HepG2 (cell line): ENCODE results near the gene RAD18. TPM values are rescaled to one million over a fixed set of nuclear protein-coding genes. Genes with fewer than 3 reads are reported as not detected.

Experiments used
- ATAC-seq: fragments of 200-7000 bp; cut with Tn5 transposase; 3 replicates; pipeline ENCODE4 v1.9.1; 2020; ENCODE audit warnings: mild to moderate bottlenecking, moderate library complexity
- BruUV-seq: library from RNA; stranded (reverse); fragments of 400-500 nt; replicated peaks from 2 replicates; lab custom pipeline; 2021; lab: Mats Ljungman, UMichigan
- CTCF ChIA-PET: fragments of 300-600 bp; formaldehyde crosslinking; extraction: SDS; loops from one replicate; lab custom pipeline; 2021; ENCODE audit warnings: low total read pairs, inconsistent platforms, low intra/inter-chr PET ratio; lab: Yijun Ruan, JAX
- POLR2A ChIA-PET: fragments of 350-600 bp; sonication (Branson Sonifier 250); formaldehyde crosslinking; loops from one replicate; lab custom pipeline; 2020; ENCODE audit warnings: antibody characterized with exemption, inconsistent platforms; lab: Yijun Ruan, JAX
- DNase-seq: peaks from one replicate; pipeline ENCODE4 v3.0.0-alpha.2; 2015; ENCODE audit warnings: low spot score
- FAIRE-seq: peaks from 3 replicates; lab custom pipeline; 2011; peaks lifted over from hg19 to GRCh38; lab: Jason Lieb, UNC
- H2AFZ ChIP-seq: one replicate; pipeline ENCODE4 v1.6.1; 2011; ENCODE audit warnings: low read length, inconsistent platforms
- H3K27ac ChIP-seq: fragments of 300-600 bp; 3 replicates; pipeline ENCODE4 v1.8.0; 2011; ENCODE audit warnings: mixed run types, mild to moderate bottlenecking, mixed read lengths, low read length, inconsistent platforms; ENCODE audit not compliant: insufficient read depth; ENCODE audit errors: extremely low read length
- H3K27me3 ChIP-seq, 2 experiments: fragments of 200-600 bp in 1 of 2; 2 replicates in 1 of 2; 3 replicates in 1 of 2; pipeline versions ENCODE4 v1.6.0 to v1.8.0; 2011; ENCODE audit warnings: low read length in 2 of 2, mild to moderate bottlenecking in 2 of 2, moderate library complexity in 2 of 2, inconsistent platforms in 1 of 2; ENCODE audit not compliant: insufficient read depth in 2 of 2, control insufficient read depth in 1 of 2
- H3K36me3 ChIP-seq, 2 experiments: fragments of 200-600 bp in 1 of 2; replicated peaks in 1 of 2; 2 replicates in 1 of 2; 3 replicates in 1 of 2; pipeline versions ENCODE4 v1.5.1 to v1.8.0; 2011; ENCODE audit warnings: low read length in 2 of 2, inconsistent platforms in 1 of 2; ENCODE audit not compliant: insufficient read depth in 2 of 2, control insufficient read depth in 1 of 2
- H3K4me1 ChIP-seq: 2 replicates; pipeline ENCODE4 v1.5.1; 2012; ENCODE audit warnings: low read length, inconsistent platforms; ENCODE audit not compliant: insufficient read depth
- H3K4me2 ChIP-seq: 2 replicates; pipeline ENCODE4 v1.6.0; 2011; ENCODE audit warnings: low read depth, low read length, inconsistent platforms
- H3K4me3 ChIP-seq, 3 experiments: fragments of 200-600 bp in 1 of 3; sonication (generic), shearing (Covaris generic) in 1 of 3; replicated peaks in 1 of 3; 2 replicates each; pipeline ENCODE4 v1.5.1; 2011 to 2016; ENCODE audit warnings: low read length in 3 of 3, inconsistent platforms in 2 of 3, low read depth in 2 of 3, mild to moderate bottlenecking in 2 of 3, control low read depth in 1 of 3, mixed read lengths in 1 of 3; ENCODE audit not compliant: insufficient read depth in 1 of 3
- H3K79me2 ChIP-seq: one replicate; pipeline ENCODE4 v1.6.1; 2011; ENCODE audit warnings: low read length, inconsistent platforms; ENCODE audit not compliant: insufficient read depth
- H3K9ac ChIP-seq: 2 replicates; pipeline ENCODE4 v1.6.0; 2011; ENCODE audit warnings: mild to moderate bottlenecking, low read depth, low read length, inconsistent platforms; ENCODE audit not compliant: insufficient read depth
- H3K9me3 ChIP-seq: 2 replicates; pipeline ENCODE4 v1.5.1; 2012; ENCODE audit warnings: mild to moderate bottlenecking, low read length
- H4K20me1 ChIP-seq: 2 replicates; pipeline ENCODE4 v1.6.0; 2011; ENCODE audit warnings: inconsistent platforms, mild to moderate bottlenecking, low read length, moderate library complexity; ENCODE audit not compliant: insufficient read depth
- HNF4G ChIP-seq, 2 experiments: sonication (generic) in 1 of 2; formaldehyde crosslinking in 1 of 2; IDR thresholded peaks; 2 replicates each; pipeline versions ENCODE4 v1.4.0 to v1.6.1; 2011 to 2020; ENCODE audit warnings: borderline replicate concordance in 2 of 2, low read depth in 2 of 2, mild to moderate bottlenecking in 2 of 2, low read length in 1 of 2, missing genetic modification reagents in 1 of 2, moderate library complexity in 1 of 2
- NFYB ChIP-seq: sonication (generic); formaldehyde crosslinking; IDR thresholded peaks from 2 replicates; pipeline ENCODE4 v1.4.0; 2020; ENCODE audit warnings: missing genetic modification reagents
- THYN1 ChIP-seq: sonication (generic); formaldehyde crosslinking; IDR thresholded peaks from 2 replicates; pipeline ENCODE4 v1.8.1; 2023; ENCODE audit warnings: low read depth, mild to moderate bottlenecking, moderate library complexity, missing genetic modification reagents, borderline replicate concordance
- ZBTB7B ChIP-seq: sonication (generic); formaldehyde crosslinking; IDR thresholded peaks from 2 replicates; pipeline ENCODE4 v1.4.0; 2020; ENCODE audit warnings: missing genetic modification reagents
- ZNF775 ChIP-seq: sonication (generic); formaldehyde crosslinking; IDR thresholded peaks from 2 replicates; pipeline ENCODE4 v1.4.0; 2020; ENCODE audit warnings: missing genetic modification reagents, mild to moderate bottlenecking, moderate library complexity, borderline replicate concordance
- WGBS: methylation state at CpG from one replicate; pipeline ENCODE4 v1.1.6; 2017; ENCODE audit warnings: low lambda C conversion rate; 5-methylcytosine and 5-hydroxymethylcytosine counted together
- in situ Hi-C: cut with HindIII; loops from 2 replicates; pipeline ENCODE4 v1.10.0; 2017; ENCODE audit warnings: low pct_unique_long_range_greater_than_20kb; ENCODE audit not compliant: extremely low pct_ligation_motif_present
- intact Hi-C: fragments of 100-400 bp; cut with micrococcal nuclease; formaldehyde crosslinking; loops from one replicate; pipeline ENCODE4 v1.10.0; 2022; ENCODE audit not compliant: unreplicated experiment
- polyA plus RNA-seq, 8 experiments: library from polyadenylated mRNA; depleted of rRNA in 3 of 8; stranded (reverse) in 7 of 8; unstranded in 1 of 8; fragments of >200 nt; fragmentation: Illumina TruSeq in 4 of 8; extraction: Trizol in 4 of 8; gene quantifications; 2 replicates each; pipeline versions ENCODE4 v1.2.1 to v1.2.3, GENCODE V29; 2011 to 2016; ENCODE audit warnings: low read depth in 4 of 8, missing spikeins in 1 of 8, mixed read lengths in 1 of 8; ENCODE audit not compliant: insufficient read depth in 1 of 8
- total RNA-seq, 5 experiments: library from RNA; depleted of rRNA; stranded (reverse); fragments of >200 nt; fragmentation: Illumina TruSeq; extraction: Trizol; gene quantifications; 2 replicates each; pipeline ENCODE4 v1.2.3, GENCODE V29; 2016; ENCODE audit warnings: low read depth in 1 of 5
- TF ChIP-seq, protein P1 (sequence below): sonication (generic); formaldehyde crosslinking; IDR thresholded peaks from 2 replicates; pipeline ENCODE4 v1.5.1; 2020; ENCODE audit warnings: missing genetic modification reagents, mild to moderate bottlenecking, borderline replicate concordance
- TF ChIP-seq, protein P2 (sequence below): IDR thresholded peaks from 2 replicates; pipeline ENCODE4 v1.6.1; 2018; ENCODE audit warnings: missing genetic modification reagents, mild to moderate bottlenecking, missing compliant biosample characterization
- TF ChIP-seq, protein P3 (sequence below): IDR thresholded peaks from 2 replicates; pipeline ENCODE4 v1.6.1; 2016; ENCODE audit warnings: low read depth, missing genetic modification reagents, missing compliant biosample characterization

Gene RAD18
- total and polyA plus RNA-seq, 2 of the 13 experiments (the other 11 are each of a cell fraction or from before 2014, with no cell fraction given), result 5.9 to 20.7 TPM

DNA sequence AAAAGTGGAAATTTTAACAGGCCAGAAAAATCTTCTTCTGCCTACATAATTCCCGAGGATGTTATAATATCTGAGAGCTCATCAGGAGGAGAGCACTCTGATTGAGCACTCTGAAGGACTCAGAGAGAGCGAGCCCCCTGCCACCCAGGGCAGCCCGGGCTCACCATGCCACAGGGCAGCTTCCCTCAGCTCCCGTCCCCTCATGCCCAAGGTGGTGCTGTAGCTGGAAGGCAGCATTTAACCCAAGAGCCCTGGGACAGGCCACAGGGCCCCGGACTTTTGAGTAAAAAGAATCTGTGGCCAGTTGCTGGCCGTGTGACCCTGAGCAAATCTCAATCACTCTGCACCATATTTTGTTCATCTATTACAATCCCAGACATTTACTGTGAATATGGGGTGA, 23.5 kb upstream of the RAD18 start:
- no peaks in the 10 kb centered on the region for H3K79me2 ChIP-seq
- ATAC-seq, result no peak
- H3K4me3 ChIP-seq, result no peak overlapping the region
- in situ Hi-C loops, result no loop called here
- no peak overlapping the region for H3K4me2 ChIP-seq
- peaks cover 0 to 3% of the 10 kb centered on the region in 2 experiments; a peak in 2 of 5 replicates for H3K27me3 ChIP-seq
- ChIA-PET CTCF (interaction anchor here (1.7 kb wide), 1 partner anchor 315 kb away, joined by 10 read pairs; no protein-coding TSS in a partner anchor), POLR2A (no interaction called here)
- no peak overlapping the region for H2AFZ ChIP-seq
- H3K4me1 ChIP-seq, result peaks cover 29% of the 10 kb centered on the region
- H3K9ac ChIP-seq, result no peak overlapping the region
- intact Hi-C loops, result loop anchor here (5.0 kb wide), 1 partner anchor 316 kb away; no protein-coding TSS in a partner anchor
- WGBS, result 40% methylated on average over 5 of the region's 6 CpGs
- DNase-seq, result no peak
- TF ChIP-seq, protein P1, sequence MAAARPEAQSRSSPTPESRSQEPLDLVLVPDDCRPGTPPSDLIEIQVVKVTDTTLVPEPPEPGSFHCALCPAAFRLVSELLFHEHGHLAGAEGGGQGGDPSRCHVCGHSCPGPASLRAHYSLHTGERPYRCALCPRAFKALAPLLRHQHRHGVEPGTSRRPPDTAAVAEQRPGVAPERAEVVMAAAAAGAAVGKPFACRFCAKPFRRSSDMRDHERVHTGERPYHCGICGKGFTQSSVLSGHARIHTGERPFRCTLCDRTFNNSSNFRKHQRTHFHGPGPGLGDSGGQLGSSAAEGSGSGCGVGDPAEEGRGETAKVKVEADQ (CRISPR knock-in tag), result no peak
- TF ChIP-seq ZNF775 (CRISPR knock-in tag), result no peak
- TF ChIP-seq NFYB (CRISPR knock-in tag), result no peak
- no peak for TF ChIP-seq HNF4G (IDR thresholded peaks at IDR 0.05; ENCODE audit: borderline replicate concordance, low read depth, low read length)
- no peak for TF ChIP-seq HNF4G (CRISPR knock-in tag; IDR thresholded peaks at IDR 0.05; ENCODE audit: borderline replicate concordance, low read depth)
- no peaks in the 10 kb centered on the region for H4K20me1 ChIP-seq
- H3K36me3 ChIP-seq, result no peaks in the 10 kb centered on the region
- BruUV-seq, result no TSS peak
- H3K27ac ChIP-seq, result no peak overlapping the region
- H3K9me3 ChIP-seq, result no peaks in the 10 kb centered on the region
- no peak for FAIRE-seq

DNA sequence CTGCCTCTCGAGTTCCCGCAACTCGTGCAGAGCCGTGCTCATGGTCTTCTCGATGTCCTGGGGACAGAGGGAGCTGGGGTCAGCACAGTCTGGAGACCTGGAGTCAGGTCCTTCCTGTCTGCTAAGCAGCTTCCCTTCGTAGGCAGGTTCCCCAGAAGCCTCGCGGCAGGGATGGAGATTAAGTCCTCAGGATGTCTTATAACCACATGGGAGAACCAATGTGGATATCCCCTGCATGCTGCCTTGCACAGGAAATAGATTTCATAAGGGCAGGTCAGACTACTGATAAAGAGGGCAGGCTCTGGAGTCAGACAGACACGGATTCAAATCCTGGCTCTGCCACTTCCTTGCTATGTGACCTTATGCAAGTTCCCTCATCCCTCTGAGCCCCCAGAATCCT, 22.6 kb upstream of the RAD18 start:
- Histone ChIP-seq H3K36me3 (no peaks in the 10 kb centered on the region), H3K4me3 (no peak overlapping the region), H2AFZ (no peak overlapping the region), H3K27ac (no peak overlapping the region), H3K4me1 (peaks cover 38% of the 10 kb centered on the region), H3K9me3 (no peaks in the 10 kb centered on the region), H3K4me2 (no peak overlapping the region), H3K79me2 (no peaks in the 10 kb centered on the region), H3K27me3 (peaks cover 0 to 6% of the 10 kb centered on the region in 2 experiments; a peak in 1 of 5 replicates), H3K9ac (no peak overlapping the region), H4K20me1 (no peaks in the 10 kb centered on the region)
- WGBS, result 93% methylated on average over 3 of the region's 9 CpGs
- ATAC-seq, result no peak
- ChIA-PET CTCF (no interaction called here), POLR2A (no interaction called here)
- BruUV-seq, result no TSS peak
- no peak for DNase-seq
- intact Hi-C loops (loop anchor here (5.0 kb wide), 1 partner anchor 316 kb away; no protein-coding TSS in a partner anchor), in situ Hi-C loops (no loop called here)
- no peak for FAIRE-seq
- TF ChIP-seq ZBTB7B (no peak), THYN1 (CRISPR knock-in tag) (no peak)
- TF ChIP-seq, protein P2, sequence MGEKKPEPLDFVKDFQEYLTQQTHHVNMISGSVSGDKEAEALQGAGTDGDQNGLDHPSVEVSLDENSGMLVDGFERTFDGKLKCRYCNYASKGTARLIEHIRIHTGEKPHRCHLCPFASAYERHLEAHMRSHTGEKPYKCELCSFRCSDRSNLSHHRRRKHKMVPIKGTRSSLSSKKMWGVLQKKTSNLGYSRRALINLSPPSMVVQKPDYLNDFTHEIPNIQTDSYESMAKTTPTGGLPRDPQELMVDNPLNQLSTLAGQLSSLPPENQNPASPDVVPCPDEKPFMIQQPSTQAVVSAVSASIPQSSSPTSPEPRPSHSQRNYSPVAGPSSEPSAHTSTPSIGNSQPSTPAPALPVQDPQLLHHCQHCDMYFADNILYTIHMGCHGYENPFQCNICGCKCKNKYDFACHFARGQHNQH (CRISPR knock-in tag), result no peak
- TF ChIP-seq, protein P3, sequence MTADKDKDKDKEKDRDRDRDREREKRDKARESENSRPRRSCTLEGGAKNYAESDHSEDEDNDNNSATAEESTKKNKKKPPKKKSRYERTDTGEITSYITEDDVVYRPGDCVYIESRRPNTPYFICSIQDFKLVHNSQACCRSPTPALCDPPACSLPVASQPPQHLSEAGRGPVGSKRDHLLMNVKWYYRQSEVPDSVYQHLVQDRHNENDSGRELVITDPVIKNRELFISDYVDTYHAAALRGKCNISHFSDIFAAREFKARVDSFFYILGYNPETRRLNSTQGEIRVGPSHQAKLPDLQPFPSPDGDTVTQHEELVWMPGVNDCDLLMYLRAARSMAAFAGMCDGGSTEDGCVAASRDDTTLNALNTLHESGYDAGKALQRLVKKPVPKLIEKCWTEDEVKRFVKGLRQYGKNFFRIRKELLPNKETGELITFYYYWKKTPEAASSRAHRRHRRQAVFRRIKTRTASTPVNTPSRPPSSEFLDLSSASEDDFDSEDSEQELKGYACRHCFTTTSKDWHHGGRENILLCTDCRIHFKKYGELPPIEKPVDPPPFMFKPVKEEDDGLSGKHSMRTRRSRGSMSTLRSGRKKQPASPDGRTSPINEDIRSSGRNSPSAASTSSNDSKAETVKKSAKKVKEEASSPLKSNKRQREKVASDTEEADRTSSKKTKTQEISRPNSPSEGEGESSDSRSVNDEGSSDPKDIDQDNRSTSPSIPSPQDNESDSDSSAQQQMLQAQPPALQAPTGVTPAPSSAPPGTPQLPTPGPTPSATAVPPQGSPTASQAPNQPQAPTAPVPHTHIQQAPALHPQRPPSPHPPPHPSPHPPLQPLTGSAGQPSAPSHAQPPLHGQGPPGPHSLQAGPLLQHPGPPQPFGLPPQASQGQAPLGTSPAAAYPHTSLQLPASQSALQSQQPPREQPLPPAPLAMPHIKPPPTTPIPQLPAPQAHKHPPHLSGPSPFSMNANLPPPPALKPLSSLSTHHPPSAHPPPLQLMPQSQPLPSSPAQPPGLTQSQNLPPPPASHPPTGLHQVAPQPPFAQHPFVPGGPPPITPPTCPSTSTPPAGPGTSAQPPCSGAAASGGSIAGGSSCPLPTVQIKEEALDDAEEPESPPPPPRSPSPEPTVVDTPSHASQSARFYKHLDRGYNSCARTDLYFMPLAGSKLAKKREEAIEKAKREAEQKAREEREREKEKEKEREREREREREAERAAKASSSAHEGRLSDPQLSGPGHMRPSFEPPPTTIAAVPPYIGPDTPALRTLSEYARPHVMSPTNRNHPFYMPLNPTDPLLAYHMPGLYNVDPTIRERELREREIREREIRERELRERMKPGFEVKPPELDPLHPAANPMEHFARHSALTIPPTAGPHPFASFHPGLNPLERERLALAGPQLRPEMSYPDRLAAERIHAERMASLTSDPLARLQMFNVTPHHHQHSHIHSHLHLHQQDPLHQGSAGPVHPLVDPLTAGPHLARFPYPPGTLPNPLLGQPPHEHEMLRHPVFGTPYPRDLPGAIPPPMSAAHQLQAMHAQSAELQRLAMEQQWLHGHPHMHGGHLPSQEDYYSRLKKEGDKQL, result no peak
